GM23338 (cell line): Measurements from ENCODE around the gene SMIM45.

Source experiments
- ATAC-seq: fragments of 200-7000 bp; cut with Tn5 transposase; 3 replicates; pipeline ENCODE4 v1.9.1; 2020
- DNase-seq: peaks from one replicate; pipeline ENCODE4 v3.0.0-alpha.2; 2015; ENCODE audit warnings: low spot score
- H2AFZ ChIP-seq: fragments of 200-600 bp; sonication (generic); 2 replicates; pipeline ENCODE4 v1.8.0; 2016; ENCODE audit warnings: antibody characterized with exemption, mild to moderate bottlenecking, moderate library complexity
- H3F3A ChIP-seq: fragments of 200-600 bp; sonication (generic); replicated peaks from 2 replicates; pipeline ENCODE4 v1.8.0; 2017; ENCODE audit warnings: antibody characterized with exemption, mixed run types, low read depth
- H3K27ac ChIP-seq: fragments of 200-600 bp; sonication (generic); 2 replicates; pipeline ENCODE4 v1.6.1; 2016; ENCODE audit warnings: low read depth
- H3K27me3 ChIP-seq: fragments of 200-600 bp; sonication (generic); 2 replicates; pipeline ENCODE4 v1.8.0; 2016; ENCODE audit warnings: mild to moderate bottlenecking, mixed run types, moderate library complexity; ENCODE audit not compliant: insufficient read depth
- H3K36me3 ChIP-seq: fragments of 200-600 bp; sonication (generic); 2 replicates; pipeline ENCODE4 v1.8.0; 2016; ENCODE audit warnings: mild to moderate bottlenecking; ENCODE audit not compliant: insufficient read depth
- H3K4me1 ChIP-seq: fragments of 200-600 bp; sonication (generic); 2 replicates; pipeline ENCODE4 v1.8.0; 2016; ENCODE audit warnings: mild to moderate bottlenecking, moderate library complexity; ENCODE audit not compliant: insufficient read depth
- H3K4me2 ChIP-seq: fragments of 200-600 bp; sonication (generic); 2 replicates; pipeline ENCODE4 v1.7.1; 2017; ENCODE audit warnings: mixed run types
- H3K4me3 ChIP-seq: fragments of 200-600 bp; sonication (generic); 2 replicates; pipeline ENCODE4 v1.6.1; 2016; ENCODE audit warnings: mixed run types
- H3K79me2 ChIP-seq: fragments of 200-600 bp; sonication (generic); replicated peaks from 2 replicates; pipeline ENCODE4 v1.8.0; 2017; ENCODE audit warnings: mild to moderate bottlenecking; ENCODE audit not compliant: insufficient read depth
- H3K9me2 ChIP-seq: fragments of 200-600 bp; sonication (generic); 2 replicates; pipeline ENCODE4 v1.8.0; 2017; ENCODE audit not compliant: insufficient read depth
- H4K20me1 ChIP-seq: fragments of 200-600 bp; sonication (generic); replicated peaks from 2 replicates; pipeline ENCODE4 v1.8.0; 2017; ENCODE audit warnings: mild to moderate bottlenecking; ENCODE audit not compliant: insufficient read depth
- H3K27ac Mint-ChIP-seq: 2 replicates; pipeline ENCODE4 v1.8.0; 2020; ENCODE audit warnings: inconsistent platforms, mild to moderate bottlenecking, moderate library complexity, mixed read lengths
- H3K27me3 Mint-ChIP-seq: 3 replicates; pipeline ENCODE4 v1.8.0; 2022; ENCODE audit warnings: low read depth, mild to moderate bottlenecking, moderate library complexity, mixed read lengths, inconsistent platforms; ENCODE audit not compliant: insufficient read depth, poor library complexity
- H3K36me3 Mint-ChIP-seq: 3 replicates; pipeline ENCODE4 v1.8.0; 2021; ENCODE audit warnings: low read depth, mild to moderate bottlenecking, inconsistent platforms, moderate library complexity, mixed read lengths
- H3K4me1 Mint-ChIP-seq: 3 replicates; pipeline ENCODE4 v1.8.0; 2020; ENCODE audit warnings: mild to moderate bottlenecking, inconsistent platforms, mixed read lengths
- H3K4me3 Mint-ChIP-seq: 3 replicates; pipeline ENCODE4 v1.8.0; 2021; ENCODE audit warnings: moderate library complexity, mild to moderate bottlenecking, inconsistent platforms, mixed read lengths
- H3K9me3 Mint-ChIP-seq: 3 replicates; pipeline ENCODE4 v1.8.0; 2020; ENCODE audit warnings: moderate library complexity, mild to moderate bottlenecking, inconsistent platforms, mixed read lengths
- CREB1 ChIP-seq: fragments of 250-450 bp; sonication (Bioruptor Pico); IDR thresholded peaks from 2 replicates; pipeline ENCODE4 v1.5.0; 2020; ENCODE audit warnings: low read depth, mild to moderate bottlenecking, moderate library complexity
- CTCF ChIP-seq, 2 experiments: fragments of 200-600 bp in 1 of 2; sonication (generic) in 1 of 2; conservative IDR thresholded peaks; 2 replicates each; pipeline versions ENCODE4 v1.5.1 to v1.6.1; 2016 to 2017; ENCODE audit warnings: antibody characterized with exemption in 2 of 2, low read depth in 2 of 2, mild to moderate bottlenecking in 2 of 2, moderate library complexity in 1 of 2
- ETS1 ChIP-seq: IDR thresholded peaks from 2 replicates; pipeline ENCODE4 v1.6.1; 2016; ENCODE audit warnings: antibody characterized with exemption
- EZH2 ChIP-seq: fragments of 200-600 bp; sonication (generic); IDR thresholded peaks from one replicate; pipeline ENCODE4 v1.8.0; 2017; ENCODE audit warnings: antibody characterized with exemption, mild to moderate bottlenecking, low read depth; ENCODE audit not compliant: unreplicated experiment
- EZH2phosphoT487 ChIP-seq: fragments of 200-600 bp; sonication (generic); IDR thresholded peaks from one replicate; pipeline ENCODE4 v1.8.1; 2018; ENCODE audit warnings: antibody characterized with exemption; ENCODE audit not compliant: unreplicated experiment
- JUNB ChIP-seq: IDR thresholded peaks from one replicate; pipeline ENCODE4 v1.6.1; 2016; ENCODE audit warnings: antibody characterized with exemption; ENCODE audit not compliant: unreplicated experiment
- NANOG ChIP-seq: IDR thresholded peaks from 2 replicates; pipeline ENCODE4 v1.6.1; 2016; ENCODE audit warnings: antibody characterized with exemption, borderline replicate concordance
- POLR2AphosphoS5 ChIP-seq: IDR thresholded peaks from 2 replicates; pipeline ENCODE4 v1.6.1; 2016; ENCODE audit warnings: antibody characterized with exemption, low read depth
- REST ChIP-seq: IDR thresholded peaks from one replicate; pipeline ENCODE4 v1.6.1; 2018; ENCODE audit warnings: antibody characterized with exemption; ENCODE audit not compliant: unreplicated experiment
- STAT1 ChIP-seq: IDR thresholded peaks from one replicate; pipeline ENCODE4 v1.6.1; 2016; ENCODE audit warnings: antibody characterized with exemption; ENCODE audit not compliant: unreplicated experiment
- ZNF114 ChIP-seq: fragments of 250-450 bp; sonication (Bioruptor Pico); IDR thresholded peaks from 2 replicates; pipeline ENCODE4 v1.5.0; 2020; ENCODE audit warnings: mild to moderate bottlenecking, moderate library complexity
- ZNF331 ChIP-seq: fragments of 250-450 bp; sonication (Bioruptor Pico); IDR thresholded peaks from 2 replicates; pipeline ENCODE4 v1.5.0; 2020; ENCODE audit warnings: low read depth, mild to moderate bottlenecking, moderate library complexity
- ZNF462 ChIP-seq: fragments of 250-450 bp; sonication (Bioruptor Pico); IDR thresholded peaks from 2 replicates; pipeline ENCODE4 v1.5.0; 2020; ENCODE audit warnings: mild to moderate bottlenecking, moderate library complexity

The SMIM45 gene

GRCh38 chr22:41987276-41987675, 35.3 kb downstream of the SMIM45 start:
- Mint-ChIP-seq H3K9me3 (no peaks in the 10 kb centered on the region; the same call in 2 of the 3 replicates), H3K36me3 (peaks cover 23% of the 10 kb centered on the region), H3K4me1 (no peaks in the 10 kb centered on the region), H3K27ac (no peak overlapping the region), H3K4me3 (no peak overlapping the region), H3K27me3 (no peaks in the 10 kb centered on the region)
- Histone ChIP-seq H3K36me3 (no peaks in the 10 kb centered on the region), H3K4me3 (no peak overlapping the region), H3F3A (no peaks in the 10 kb centered on the region), H3K9me2 (no peaks in the 10 kb centered on the region), H3K4me2 (no peak overlapping the region), H3K27me3 (no peaks in the 10 kb centered on the region), H2AFZ (no peak overlapping the region), H3K79me2 (no peaks in the 10 kb centered on the region), H3K27ac (no peak overlapping the region), H3K4me1 (no peaks in the 10 kb centered on the region), H4K20me1 (no peaks in the 10 kb centered on the region)
- no peak for ATAC-seq
- no peak for DNase-seq
- no peak for TF ChIP-seq CTCF (conservative IDR thresholded peaks at IDR 0.05; ENCODE audit: low read depth in 2 of 2)
- no peak for TF ChIP-seq CREB1 (CRISPR knock-in tag)
- no peak for TF ChIP-seq EZH2
- no peak for TF ChIP-seq ETS1
- no peak for TF ChIP-seq JUNB
- no peak for TF ChIP-seq ZNF114 (CRISPR knock-in tag)
- no peak for TF ChIP-seq ZNF462 (CRISPR knock-in tag)
- TF ChIP-seq ZNF331 (CRISPR knock-in tag), result no peak
- TF ChIP-seq POLR2AphosphoS5, result no peak
- TF ChIP-seq REST, result no peak
- TF ChIP-seq STAT1, result no peak
- TF ChIP-seq EZH2phosphoT487, result no peak
- no peak for TF ChIP-seq NANOG
